Mucosa of descending colon (tissue), 3 donors: Measurements from ENCODE around the gene B3GALT5. TPM values are rescaled to one million over a fixed set of nuclear protein-coding genes. Genes with fewer than 3 reads are reported as not detected.

Source experiments
- ATAC-seq: fragments of 200-7000 bp; cut with Tn5 transposase; one replicate; pipeline ENCODE4 v1.9.1; 2020; ENCODE audit warnings: mild to moderate bottlenecking, moderate library complexity
- DNase-seq, 3 donors: peaks; one replicate each; pipeline ENCODE4 v3.0.0-alpha.2; 2020
- H3K36me3 ChIP-seq: fragments of 200-600 bp; one replicate; pipeline ENCODE4 v1.8.0; 2021; ENCODE audit warnings: low read depth, mild to moderate bottlenecking
- H3K4me1 ChIP-seq: fragments of 200-600 bp; one replicate; pipeline ENCODE4 v1.8.0; 2021; ENCODE audit warnings: low read depth, mild to moderate bottlenecking
- H3K4me3 ChIP-seq: fragments of 200-600 bp; one replicate; pipeline ENCODE4 v1.8.0; 2021; ENCODE audit warnings: mild to moderate bottlenecking
- H3K9me3 ChIP-seq: fragments of 200-600 bp; one replicate; pipeline ENCODE4 v1.8.0; 2021; ENCODE audit warnings: mild to moderate bottlenecking
- intact Hi-C, 2 donors: fragments of 100-400 bp; cut with DNase I in 1 of 2; cut with micrococcal nuclease in 1 of 2; formaldehyde crosslinking; loops; one replicate each; pipeline versions ENCODE4 v1.11.0 to v1.11.1; 2022; cut with DNase I, micrococcal nuclease
- total RNA-seq, 3 donors: library from RNA; stranded (reverse); fragmentation: NEBNext Ultra II Directional in 2 of 3; extraction: Animal tissue kit (Norgen Biotek cat#: 25700) in 2 of 3; gene quantifications; one replicate each; pipeline versions ENCODE4 v1.2.1 to v1.2.4, GENCODE V29; 2021 to 2023
- TF ChIP-seq, protein P1 (sequence below): fragments of 200-600 bp; IDR thresholded peaks from one replicate; pipeline ENCODE4 v1.8.0; 2022; ENCODE audit warnings: antibody characterized with exemption, mild to moderate bottlenecking
- donor health status: DM: no; HTN: no; CAD: no; lungs with moderate emphysema.
- donor health status: DM: no; HTN: no; CAD: no.
- donor health status: DM: no; HTN: yes; CAD: no.

Gene B3GALT5
- total RNA-seq, 3 donors from 2014 or later, result 36.4 to 149 (median 130) TPM

DNA sequence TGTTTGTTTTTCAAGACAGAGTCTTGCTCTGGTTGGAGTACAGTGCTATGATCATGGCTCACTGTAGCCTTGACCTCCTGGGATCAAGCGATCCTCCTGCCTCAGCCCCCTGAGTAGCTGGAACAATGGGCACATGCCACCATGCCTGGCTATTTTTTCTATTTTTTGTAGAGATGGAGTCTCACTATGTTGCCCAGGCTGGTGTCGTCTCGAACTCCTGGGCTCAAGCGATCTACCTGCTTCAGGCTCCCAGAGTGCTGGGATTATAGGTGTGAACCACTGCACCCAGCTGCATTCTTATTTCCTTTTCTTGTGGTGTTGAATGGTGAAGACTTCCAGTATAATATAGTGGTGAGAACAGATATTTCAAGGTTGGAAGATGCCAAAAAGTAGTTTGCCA lies 28.0 kb downstream of the B3GALT5 start:
- ATAC-seq, result no peak
- peaks cover 25% of the 10 kb centered on the region for H3K4me1 ChIP-seq
- intact Hi-C loops, result no loop called here
- DNase-seq, result no peak
- H3K9me3 ChIP-seq, result no peaks in the 10 kb centered on the region
- no peak overlapping the region for H3K4me3 ChIP-seq
- TF ChIP-seq, protein P1, sequence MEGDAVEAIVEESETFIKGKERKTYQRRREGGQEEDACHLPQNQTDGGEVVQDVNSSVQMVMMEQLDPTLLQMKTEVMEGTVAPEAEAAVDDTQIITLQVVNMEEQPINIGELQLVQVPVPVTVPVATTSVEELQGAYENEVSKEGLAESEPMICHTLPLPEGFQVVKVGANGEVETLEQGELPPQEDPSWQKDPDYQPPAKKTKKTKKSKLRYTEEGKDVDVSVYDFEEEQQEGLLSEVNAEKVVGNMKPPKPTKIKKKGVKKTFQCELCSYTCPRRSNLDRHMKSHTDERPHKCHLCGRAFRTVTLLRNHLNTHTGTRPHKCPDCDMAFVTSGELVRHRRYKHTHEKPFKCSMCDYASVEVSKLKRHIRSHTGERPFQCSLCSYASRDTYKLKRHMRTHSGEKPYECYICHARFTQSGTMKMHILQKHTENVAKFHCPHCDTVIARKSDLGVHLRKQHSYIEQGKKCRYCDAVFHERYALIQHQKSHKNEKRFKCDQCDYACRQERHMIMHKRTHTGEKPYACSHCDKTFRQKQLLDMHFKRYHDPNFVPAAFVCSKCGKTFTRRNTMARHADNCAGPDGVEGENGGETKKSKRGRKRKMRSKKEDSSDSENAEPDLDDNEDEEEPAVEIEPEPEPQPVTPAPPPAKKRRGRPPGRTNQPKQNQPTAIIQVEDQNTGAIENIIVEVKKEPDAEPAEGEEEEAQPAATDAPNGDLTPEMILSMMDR, result no peak
- H3K36me3 ChIP-seq, result no peaks in the 10 kb centered on the region

DNA sequence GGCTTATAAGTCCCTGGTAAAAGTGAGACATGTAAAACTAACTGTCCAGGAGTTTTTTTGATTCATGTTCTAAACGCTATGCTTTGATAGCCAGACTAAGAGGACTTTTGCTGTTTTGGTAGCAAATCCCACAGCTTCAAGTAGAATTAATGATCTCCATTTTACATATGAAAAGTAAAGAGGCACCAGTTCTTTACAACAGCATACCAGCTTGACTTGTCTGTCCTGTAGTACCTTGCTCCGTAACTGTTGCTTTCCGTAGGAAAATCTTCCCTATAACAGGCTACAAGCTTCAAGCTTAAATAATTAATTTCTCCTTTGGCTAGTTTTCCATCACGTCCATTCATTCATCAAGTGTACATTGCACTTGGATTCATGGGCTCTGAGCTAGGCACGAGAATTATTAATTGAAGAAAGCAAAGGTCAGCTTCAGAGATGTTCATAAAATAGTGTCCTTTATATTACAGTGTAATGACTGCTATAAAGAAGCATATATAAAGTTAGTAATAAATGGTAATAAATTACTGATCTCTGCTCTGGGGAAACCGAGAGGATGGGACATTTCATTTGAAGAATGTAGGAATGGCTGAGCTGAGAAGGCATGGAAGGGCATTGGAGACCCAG lies 29.2 kb downstream of the B3GALT5 start:
- Histone ChIP-seq H3K4me1 (peaks cover 25% of the 10 kb centered on the region), H3K9me3 (no peaks in the 10 kb centered on the region), H3K4me3 (no peak overlapping the region), H3K36me3 (no peaks in the 10 kb centered on the region)
- no peak for DNase-seq
- TF ChIP-seq, protein P1, result no peak
- ATAC-seq, result no peak
- intact Hi-C loops, result no loop called here

DNA sequence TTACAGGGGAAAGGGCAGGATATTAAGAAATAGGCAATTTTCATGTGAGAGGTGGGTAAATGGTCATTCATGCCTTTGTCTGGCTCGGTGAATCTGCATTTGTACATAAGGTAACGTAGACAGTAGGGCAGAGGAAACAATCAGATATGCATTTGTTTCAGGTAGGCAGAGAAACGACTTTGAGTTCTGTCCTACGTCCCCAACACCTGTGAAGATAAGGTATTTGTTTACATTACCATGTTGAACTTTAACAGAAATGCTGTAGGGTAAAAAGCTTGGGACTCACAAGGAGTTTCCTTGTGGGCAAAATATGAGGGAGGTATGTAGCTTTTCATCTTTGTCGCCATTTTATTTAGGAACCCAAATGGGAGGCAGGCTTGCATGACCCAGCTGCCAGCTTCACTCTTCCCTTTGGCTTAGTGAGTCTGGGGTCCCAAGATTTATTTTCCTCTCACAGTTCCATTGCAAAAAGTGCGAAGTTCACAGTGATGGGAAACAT lies 31.4 kb downstream of the B3GALT5 start:
- TF ChIP-seq, protein P1, result no peak
- ATAC-seq, result peak; percentile 78
- Histone ChIP-seq H3K4me3 (no peak overlapping the region), H3K9me3 (no peaks in the 10 kb centered on the region), H3K4me1 (peaks cover 17% of the 10 kb centered on the region), H3K36me3 (no peaks in the 10 kb centered on the region)
- DNase-seq, result no peak
- intact Hi-C loops, result no loop called here

DNA sequence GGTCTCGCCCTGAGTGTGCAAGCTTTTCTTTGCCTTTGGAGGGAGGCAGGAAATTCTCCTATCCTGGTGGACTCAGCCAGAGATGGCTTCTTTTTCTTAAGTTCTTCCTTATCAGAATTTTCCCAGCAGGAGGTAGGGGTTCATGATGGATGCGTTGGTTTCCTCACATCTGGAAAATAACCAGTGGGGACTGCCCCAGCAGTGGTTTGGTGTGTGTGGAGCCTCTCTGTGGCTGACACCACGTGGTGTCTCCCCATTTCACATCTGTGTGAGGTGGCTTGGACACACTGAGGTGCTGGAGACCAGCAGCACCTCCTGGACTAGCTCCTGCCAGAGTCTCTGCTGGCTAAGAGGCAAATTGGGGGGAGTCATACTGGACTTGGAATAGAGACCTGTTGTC lies 32.6 kb downstream of the B3GALT5 start:
- ATAC-seq, result no peak
- DNase-seq, result no peak
- TF ChIP-seq, protein P1, result no peak

DNA sequence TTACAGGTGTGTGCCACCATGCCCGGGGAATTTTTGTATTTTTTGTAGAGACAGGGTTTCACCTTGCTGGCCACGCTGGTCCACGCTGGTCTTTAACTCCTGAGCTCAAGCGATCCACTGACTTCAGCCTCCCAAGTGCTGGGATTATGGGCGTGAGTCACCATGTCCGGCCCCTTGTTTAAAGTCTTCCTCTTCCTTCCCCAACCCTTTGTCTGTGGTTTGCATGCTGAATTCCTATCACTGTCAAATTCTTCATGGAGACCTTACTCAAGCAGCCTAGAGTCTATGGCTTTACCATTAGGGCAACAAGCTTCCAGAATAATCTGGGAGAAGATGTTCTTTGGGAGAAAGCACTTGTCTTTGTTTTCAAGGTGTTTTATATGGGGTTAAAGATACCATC lies 34.7 kb downstream of the B3GALT5 start:
- intact Hi-C loops, result no loop called here
- TF ChIP-seq, protein P1, result no peak
- Histone ChIP-seq H3K4me1 (peaks cover 8% of the 10 kb centered on the region), H3K36me3 (no peaks in the 10 kb centered on the region), H3K9me3 (no peaks in the 10 kb centered on the region), H3K4me3 (no peak overlapping the region)
- ATAC-seq (no peak), DNase-seq (no peak)

More for the DNA sequence above, 32.6 kb downstream of the B3GALT5 start:
- peaks cover 14% of the 10 kb centered on the region for H3K4me1 ChIP-seq
- H3K36me3 ChIP-seq, result no peaks in the 10 kb centered on the region
- H3K4me3 ChIP-seq, result no peak overlapping the region
- intact Hi-C loops, result no loop called here
- no peaks in the 10 kb centered on the region for H3K9me3 ChIP-seq
